ENCODE measurements around the gene NUDT19. TPM values are rescaled to one million over a fixed set of nuclear protein-coding genes. Genes with fewer than 3 reads are reported as not detected.
"Not testable (repeated sequence)": the region's sequence is repeated elsewhere in the genome, so short reads cannot be mapped to it uniquely, and the experiment has no call there.

The NUDT19 gene
- total RNA-seq, 1 experiment from 2014 or later: 6.1 TPM

- not testable (repeated sequence) for H3K4me2 ChIP-seq (ENCODE audit: insufficient read depth, insufficient read length, low read length); H3K9ac ChIP-seq (ENCODE audit: extremely low read depth, insufficient read length, low read length); H3K27ac Mint-ChIP-seq; H3K36me3 Mint-ChIP-seq (ENCODE audit: insufficient read depth in 1 of 3, low read depth in 3 of 3); H3K27me3 Mint-ChIP-seq (ENCODE audit: low read depth); H2BK12ac ChIP-seq (ENCODE audit: insufficient read length, low read depth, low read length); H3K9me3 Mint-ChIP-seq; H2BK5ac ChIP-seq (ENCODE audit: insufficient read length, low read length); H4K20me1 ChIP-seq (ENCODE audit: control insufficient read depth, insufficient read depth, insufficient read length); H3T11ph ChIP-seq (ENCODE audit: low read length); H3K4me1 Mint-ChIP-seq; H3K23ac ChIP-seq (ENCODE audit: insufficient read length, low read depth, low read length); H3K9me3 ChIP-seq (ENCODE audit: control insufficient read depth, low read depth, low read length); H3K14ac ChIP-seq (ENCODE audit: insufficient read depth, low read length); H3K4me1 ChIP-seq (ENCODE audit: insufficient read depth, low read length); H2BK120ac ChIP-seq (ENCODE audit: low read depth, low read length, poor library complexity, severe bottlenecking); H3K23me2 ChIP-seq (ENCODE audit: insufficient read length, low read depth, low read length, poor library complexity, severe bottlenecking); H2BK20ac ChIP-seq (ENCODE audit: low read depth, low read length, poor library complexity, severe bottlenecking); H2AFZ ChIP-seq (ENCODE audit: low read length); H4K5ac ChIP-seq (ENCODE audit: insufficient read length, low read depth, low read length); H3K56ac ChIP-seq (ENCODE audit: insufficient read length, low read depth, low read length); H2BK15ac ChIP-seq (ENCODE audit: low read depth, low read length); H4K8ac ChIP-seq (replicated peaks; ENCODE audit: insufficient read length, low read depth, low read length); H3K79me2 ChIP-seq (ENCODE audit: insufficient read depth, low read length); DNase-seq; H4K91ac ChIP-seq (ENCODE audit: insufficient read length, low read depth, low read length); H3K4me3 Mint-ChIP-seq; H3K18ac ChIP-seq (ENCODE audit: insufficient read length, low read depth, low read length); H3K27ac ChIP-seq (ENCODE audit: insufficient read length, low read depth, low read length); H3K27me3 ChIP-seq (ENCODE audit: insufficient read depth, low read length); H3K4ac ChIP-seq (ENCODE audit: low read depth, low read length); H3K79me1 ChIP-seq (ENCODE audit: insufficient read depth, low read depth, low read length, poor library complexity, severe bottlenecking); H2AK5ac ChIP-seq (ENCODE audit: insufficient read length, low read length)
- no CpG with 5 or more reads among the region's 2 CpGs for WGBS (ENCODE audit: extremely low coverage, insufficient read length, low lambda C conversion rate)
Measured at GRCh38 chr19:32746631-32747196, 55.1 kb downstream of the NUDT19 start.
